Loucy (cell line): ENCODE measurements around the gene ENPP3.

Experiments
- H2AFZ ChIP-seq: fragments of 200-600 bp; sonication (generic); 2 replicates; pipeline ENCODE4 v1.6.0; 2016; ENCODE audit warnings: antibody characterized with exemption, mild to moderate bottlenecking, low read length, moderate library complexity
- H3F3A ChIP-seq: fragments of 200-600 bp; 2 replicates; pipeline ENCODE4 v1.6.0; 2016; ENCODE audit warnings: antibody characterized with exemption, low read depth, mild to moderate bottlenecking
- H3K27me3 ChIP-seq: fragments of 200-600 bp; sonication (generic); 2 replicates; pipeline ENCODE4 v1.6.1; 2014; ENCODE audit warnings: low read length, mild to moderate bottlenecking; ENCODE audit not compliant: insufficient read depth, poor library complexity, severe bottlenecking
- H3K36me3 ChIP-seq: fragments of 200-600 bp; sonication (generic); 2 replicates; pipeline ENCODE4 v1.6.1; 2016; ENCODE audit warnings: low read length; ENCODE audit not compliant: insufficient read depth
- H3K4me1 ChIP-seq: fragments of 200-600 bp; sonication (generic); 2 replicates; pipeline ENCODE4 v1.5.1; 2014; ENCODE audit warnings: low read length, mild to moderate bottlenecking; ENCODE audit not compliant: insufficient read depth, poor library complexity, severe bottlenecking
- H3K4me2 ChIP-seq: fragments of 200-600 bp; sonication (generic); 2 replicates; pipeline ENCODE4 v1.6.0; 2014; ENCODE audit warnings: antibody characterized with exemption, low read length, low read depth, mild to moderate bottlenecking; ENCODE audit not compliant: poor library complexity, severe bottlenecking
- H3K4me3 ChIP-seq: fragments of 200-600 bp; sonication (generic); 2 replicates; pipeline ENCODE4 v1.5.1; 2014; ENCODE audit warnings: low read length, mild to moderate bottlenecking, mixed read lengths; ENCODE audit not compliant: poor library complexity, severe bottlenecking
- H3K79me2 ChIP-seq: fragments of 200-600 bp; sonication (generic); 2 replicates; pipeline ENCODE4 v1.6.1; 2014; ENCODE audit warnings: low read length; ENCODE audit not compliant: insufficient read depth
- H3K9ac ChIP-seq: fragments of 200-600 bp; sonication (generic); 2 replicates; pipeline ENCODE4 v1.6.0; 2014; ENCODE audit warnings: mild to moderate bottlenecking, low read depth, low read length, moderate library complexity; ENCODE audit not compliant: poor library complexity, severe bottlenecking
- H3K9me2 ChIP-seq: fragments of 200-600 bp; sonication (generic); replicated peaks from 2 replicates; pipeline ENCODE4 v1.6.1; 2016; ENCODE audit warnings: low read depth, low read length, mixed read lengths
- H3K9me3 ChIP-seq: fragments of 200-600 bp; sonication (generic); 2 replicates; pipeline ENCODE4 v1.6.1; 2014; ENCODE audit warnings: mild to moderate bottlenecking, antibody characterized with exemption, low read length, low read depth; ENCODE audit not compliant: insufficient read depth
- H4K20me1 ChIP-seq: fragments of 200-600 bp; sonication (generic); 2 replicates; pipeline ENCODE4 v1.6.0; 2014; ENCODE audit warnings: antibody characterized with exemption, low read length, mild to moderate bottlenecking; ENCODE audit not compliant: insufficient read depth, poor library complexity, severe bottlenecking
- EZH2phosphoT487 ChIP-seq: fragments of 200-600 bp; IDR thresholded peaks from 2 replicates; pipeline ENCODE4 v1.6.1; 2018; ENCODE audit warnings: antibody characterized with exemption, mild to moderate bottlenecking, moderate library complexity, borderline replicate concordance
- TF ChIP-seq, protein P1 (sequence below): fragments of 200-600 bp; sonication (generic); conservative IDR thresholded peaks from 2 replicates; pipeline ENCODE4 v1.5.1; 2014; ENCODE audit warnings: mild to moderate bottlenecking, antibody characterized with exemption, low read length

The ENPP3 gene

DNA sequence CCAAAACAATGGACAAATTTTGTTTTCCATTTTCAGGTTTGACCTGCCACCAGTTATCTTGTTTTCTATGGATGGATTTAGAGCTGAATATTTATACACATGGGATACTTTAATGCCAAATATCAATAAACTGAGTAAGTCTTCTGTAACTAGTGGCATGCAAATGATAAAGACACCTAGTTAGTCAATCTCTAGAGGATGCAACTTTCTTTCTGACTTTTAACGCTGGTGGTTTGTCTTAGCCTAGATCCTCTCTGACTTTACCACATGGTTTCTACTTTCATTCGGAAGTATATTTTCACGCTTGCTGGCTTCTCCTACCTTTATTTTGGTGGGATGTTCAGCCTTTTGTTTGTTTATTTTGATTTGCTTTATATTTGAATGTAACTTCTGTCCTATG, 21.2 kb downstream of the ENPP3 start:
- H3K9me3 ChIP-seq: no peaks in the 10 kb centered on the region
- H3K27me3 ChIP-seq: no peaks in the 10 kb centered on the region
- H4K20me1 ChIP-seq: no peaks in the 10 kb centered on the region
- no peaks in the 10 kb centered on the region for H3F3A ChIP-seq
- H3K4me1 ChIP-seq: peaks cover 29% of the 10 kb centered on the region
- H3K9ac ChIP-seq: no peak overlapping the region
- H2AFZ ChIP-seq: no peak overlapping the region
- peak overlapping the region; percentile 33 for H3K4me2 ChIP-seq
- no peaks in the 10 kb centered on the region for H3K36me3 ChIP-seq
- no peaks in the 10 kb centered on the region for H3K9me2 ChIP-seq
- no peaks in the 10 kb centered on the region for H3K79me2 ChIP-seq
- no peak overlapping the region for H3K4me3 ChIP-seq
- TF ChIP-seq EZH2phosphoT487: no peak
- TF ChIP-seq, protein P1, sequence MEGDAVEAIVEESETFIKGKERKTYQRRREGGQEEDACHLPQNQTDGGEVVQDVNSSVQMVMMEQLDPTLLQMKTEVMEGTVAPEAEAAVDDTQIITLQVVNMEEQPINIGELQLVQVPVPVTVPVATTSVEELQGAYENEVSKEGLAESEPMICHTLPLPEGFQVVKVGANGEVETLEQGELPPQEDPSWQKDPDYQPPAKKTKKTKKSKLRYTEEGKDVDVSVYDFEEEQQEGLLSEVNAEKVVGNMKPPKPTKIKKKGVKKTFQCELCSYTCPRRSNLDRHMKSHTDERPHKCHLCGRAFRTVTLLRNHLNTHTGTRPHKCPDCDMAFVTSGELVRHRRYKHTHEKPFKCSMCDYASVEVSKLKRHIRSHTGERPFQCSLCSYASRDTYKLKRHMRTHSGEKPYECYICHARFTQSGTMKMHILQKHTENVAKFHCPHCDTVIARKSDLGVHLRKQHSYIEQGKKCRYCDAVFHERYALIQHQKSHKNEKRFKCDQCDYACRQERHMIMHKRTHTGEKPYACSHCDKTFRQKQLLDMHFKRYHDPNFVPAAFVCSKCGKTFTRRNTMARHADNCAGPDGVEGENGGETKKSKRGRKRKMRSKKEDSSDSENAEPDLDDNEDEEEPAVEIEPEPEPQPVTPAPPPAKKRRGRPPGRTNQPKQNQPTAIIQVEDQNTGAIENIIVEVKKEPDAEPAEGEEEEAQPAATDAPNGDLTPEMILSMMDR: no peak

GRCh38 chr6:131660195-131660594, 23.1 kb downstream of the ENPP3 start:
- H3K9ac ChIP-seq: no peak overlapping the region
- peaks cover 29% of the 10 kb centered on the region for H3K4me1 ChIP-seq
- no peak overlapping the region for H3K4me3 ChIP-seq
- H3K9me3 ChIP-seq: no peaks in the 10 kb centered on the region
- TF ChIP-seq, protein P1: no peak
- TF ChIP-seq EZH2phosphoT487: no peak
- H4K20me1 ChIP-seq: no peaks in the 10 kb centered on the region
- peak overlapping the region; percentile 71 for H2AFZ ChIP-seq
- no peaks in the 10 kb centered on the region for H3K79me2 ChIP-seq
- no peaks in the 10 kb centered on the region for H3K9me2 ChIP-seq
- no peak overlapping the region for H3K4me2 ChIP-seq
- H3K27me3 ChIP-seq: no peaks in the 10 kb centered on the region
- H3F3A ChIP-seq: no peaks in the 10 kb centered on the region
- no peaks in the 10 kb centered on the region for H3K36me3 ChIP-seq

DNA sequence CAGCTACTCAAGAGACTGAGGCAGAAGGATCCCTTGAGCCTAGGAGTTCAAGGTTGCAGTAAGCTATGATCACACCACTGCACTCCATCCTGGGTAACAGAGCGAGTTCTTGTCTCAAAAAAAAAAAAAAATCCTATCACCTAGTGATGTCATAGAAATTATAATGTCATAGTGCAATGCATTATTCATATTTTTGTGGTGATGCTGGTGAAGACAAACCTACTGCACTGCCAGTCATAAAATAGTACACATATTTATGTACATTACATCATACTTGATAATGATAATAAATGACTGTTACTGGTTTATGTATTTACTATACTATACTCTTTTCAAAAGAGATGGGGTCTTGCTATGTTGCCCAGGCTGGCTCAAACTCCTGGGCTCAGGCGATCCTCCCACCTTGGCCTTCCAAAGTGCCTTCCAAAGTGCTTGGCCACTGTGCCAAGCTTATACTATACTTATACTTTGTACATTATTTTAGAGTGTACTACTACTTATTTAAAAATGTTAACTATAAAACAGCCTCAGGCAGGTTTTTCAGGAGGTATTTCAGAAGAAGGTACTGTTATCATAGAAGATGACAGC, 26.6 kb downstream of the ENPP3 start:
- peaks cover 9% of the 10 kb centered on the region for H3K4me1 ChIP-seq
- H3K27me3 ChIP-seq: no peaks in the 10 kb centered on the region
- no peak overlapping the region for H3K9ac ChIP-seq
- no peak overlapping the region for H3K4me3 ChIP-seq
- H3K79me2 ChIP-seq: no peaks in the 10 kb centered on the region
- TF ChIP-seq, protein P1: no peak
- TF ChIP-seq EZH2phosphoT487: no peak
- H3K9me2 ChIP-seq: no peaks in the 10 kb centered on the region
- H2AFZ ChIP-seq: no peak overlapping the region
- no peak overlapping the region for H3K4me2 ChIP-seq
- no peaks in the 10 kb centered on the region for H3K9me3 ChIP-seq
- no peaks in the 10 kb centered on the region for H3F3A ChIP-seq
- H3K36me3 ChIP-seq: no peaks in the 10 kb centered on the region
- H4K20me1 ChIP-seq: no peaks in the 10 kb centered on the region
